ENCODE data around the gene FAM204A.
A peak's percentile ranks its signal among the peaks of the same experiment; 100 is the strongest.

The FAM204A gene

DNA sequence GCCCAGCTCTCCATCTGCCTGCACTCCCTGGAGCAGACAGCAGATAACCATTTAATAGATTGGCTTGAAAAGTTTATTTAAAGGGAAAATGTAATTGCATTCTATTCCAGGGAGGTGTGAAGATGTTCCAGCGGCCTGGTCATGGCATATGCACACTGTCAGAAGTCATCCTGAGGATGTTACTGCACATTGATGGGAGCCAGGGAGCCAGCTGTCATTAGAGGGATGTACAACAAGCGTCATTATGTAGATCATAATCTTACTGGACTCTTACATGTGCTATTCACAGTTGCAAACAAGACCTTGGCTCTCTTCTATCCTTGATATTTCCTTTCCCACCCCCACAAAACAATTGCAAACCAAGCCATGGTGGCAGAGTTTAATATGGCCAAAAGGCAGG lies 65.4 kb downstream of the FAM204A start:
- Histone ChIP-seq H3K4me1 (ENCODE audit: control insufficient read depth, low read depth, low read length) (peaks cover 11% of the 10 kb centered on the region), H3K9me3 (ENCODE audit: control insufficient read depth, low read depth, low read length) (no peaks in the 10 kb centered on the region), H3K27me3 (ENCODE audit: control insufficient read depth, insufficient read depth, low read length) (peaks cover under 1% of the 10 kb centered on the region), H3K4me3 (ENCODE audit: low read length) (no peak overlapping the region), H3K9ac (ENCODE audit: low read length) (no peak overlapping the region), H3K27ac (ENCODE audit: low read length) (no peak overlapping the region), H3K36me3 (ENCODE audit: control insufficient read depth, low read depth, low read length) (no peaks in the 10 kb centered on the region)

DNA sequence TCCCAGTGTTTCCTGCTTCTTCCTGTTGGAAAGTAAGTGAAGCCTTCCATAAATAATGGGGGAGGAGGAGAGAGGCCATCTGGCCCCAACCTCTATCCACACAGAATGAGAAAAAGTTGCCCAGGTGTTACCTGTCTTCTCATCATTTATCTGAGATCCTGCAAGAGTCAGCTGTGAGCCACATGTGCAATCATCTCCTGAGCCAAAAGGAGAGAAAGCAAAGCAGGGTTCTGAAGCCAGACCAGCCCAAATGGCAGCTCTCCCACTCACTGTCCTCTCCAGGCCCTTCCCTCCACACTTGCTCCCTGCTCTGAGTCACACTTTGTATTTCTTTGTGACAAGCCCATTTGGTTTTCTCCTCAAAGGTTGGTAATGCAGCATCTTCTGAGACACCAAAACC lies 65.9 kb downstream of the FAM204A start:
- H3K4me1 ChIP-seq (ENCODE audit: control insufficient read depth, low read depth, low read length): peaks cover 15% of the 10 kb centered on the region
- no peak overlapping the region for H3K4me3 ChIP-seq (ENCODE audit: low read length)
- no peaks in the 10 kb centered on the region for H3K9me3 ChIP-seq (ENCODE audit: control insufficient read depth, low read depth, low read length)
- no peaks in the 10 kb centered on the region for H3K36me3 ChIP-seq (ENCODE audit: control insufficient read depth, low read depth, low read length)
- peaks cover 5% of the 10 kb centered on the region for H3K27me3 ChIP-seq (ENCODE audit: control insufficient read depth, insufficient read depth, low read length)
- no peak overlapping the region for H3K9ac ChIP-seq (ENCODE audit: low read length)
- no peak overlapping the region for H3K27ac ChIP-seq (ENCODE audit: low read length)

DNA sequence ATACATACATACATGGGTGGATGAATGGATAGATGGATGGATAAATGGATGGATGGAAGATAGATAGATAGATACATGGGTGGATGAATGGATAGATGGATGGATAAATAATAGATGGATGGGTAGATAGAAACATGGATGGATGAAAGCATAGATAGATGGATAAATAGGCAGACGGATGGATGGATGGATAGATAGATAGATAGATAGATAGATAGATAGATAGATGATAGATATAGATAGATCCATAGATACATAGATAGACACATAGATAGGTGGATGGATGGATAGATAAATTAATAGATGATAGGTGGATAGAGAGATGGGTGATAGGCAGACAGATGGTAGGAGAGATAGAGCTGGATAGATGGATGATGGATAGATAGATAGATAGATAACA lies 68.5 kb downstream of the FAM204A start:
- Histone ChIP-seq H3K4me3 (ENCODE audit: low read length) (no peak overlapping the region), H3K36me3 (ENCODE audit: control insufficient read depth, low read depth, low read length) (no peaks in the 10 kb centered on the region), H3K9ac (ENCODE audit: low read length) (no peak overlapping the region), H3K4me1 (ENCODE audit: control insufficient read depth, low read depth, low read length) (peaks cover 15% of the 10 kb centered on the region), H3K27me3 (ENCODE audit: control insufficient read depth, insufficient read depth, low read length) (peaks cover 29% of the 10 kb centered on the region), H3K9me3 (ENCODE audit: control insufficient read depth, low read depth, low read length) (no peaks in the 10 kb centered on the region), H3K27ac (ENCODE audit: low read length) (no peak overlapping the region)

DNA sequence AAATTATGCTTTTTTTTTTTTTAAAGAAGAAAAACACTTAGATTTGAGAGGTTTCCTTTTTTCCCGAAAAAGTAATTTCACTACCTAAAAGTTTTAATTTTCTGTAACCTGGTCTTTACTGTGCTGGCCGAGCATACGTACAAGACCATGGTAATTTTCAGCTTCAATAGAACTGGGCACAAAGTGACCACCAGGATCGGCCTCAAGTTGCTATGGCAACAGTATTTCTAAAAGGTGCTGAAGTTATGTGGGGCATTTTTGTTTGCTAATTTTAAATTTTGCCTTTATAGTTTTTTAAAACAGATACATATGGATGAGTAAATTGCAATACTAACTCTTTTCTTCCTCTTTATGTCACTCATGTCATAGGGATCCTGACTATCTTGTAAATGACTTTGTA lies 69.4 kb downstream of the FAM204A start:
- peaks cover 15% of the 10 kb centered on the region for H3K4me1 ChIP-seq (ENCODE audit: control insufficient read depth, low read depth, low read length)
- peak overlapping the region; percentile 50 for H3K4me3 ChIP-seq (ENCODE audit: low read length)
- H3K27me3 ChIP-seq (ENCODE audit: control insufficient read depth, insufficient read depth, low read length): peaks cover 37% of the 10 kb centered on the region
- H3K36me3 ChIP-seq (ENCODE audit: control insufficient read depth, low read depth, low read length): no peaks in the 10 kb centered on the region
- no peak overlapping the region for H3K9ac ChIP-seq (ENCODE audit: low read length)
- no peaks in the 10 kb centered on the region for H3K9me3 ChIP-seq (ENCODE audit: control insufficient read depth, low read depth, low read length)
- H3K27ac ChIP-seq (ENCODE audit: low read length): no peak overlapping the region

DNA sequence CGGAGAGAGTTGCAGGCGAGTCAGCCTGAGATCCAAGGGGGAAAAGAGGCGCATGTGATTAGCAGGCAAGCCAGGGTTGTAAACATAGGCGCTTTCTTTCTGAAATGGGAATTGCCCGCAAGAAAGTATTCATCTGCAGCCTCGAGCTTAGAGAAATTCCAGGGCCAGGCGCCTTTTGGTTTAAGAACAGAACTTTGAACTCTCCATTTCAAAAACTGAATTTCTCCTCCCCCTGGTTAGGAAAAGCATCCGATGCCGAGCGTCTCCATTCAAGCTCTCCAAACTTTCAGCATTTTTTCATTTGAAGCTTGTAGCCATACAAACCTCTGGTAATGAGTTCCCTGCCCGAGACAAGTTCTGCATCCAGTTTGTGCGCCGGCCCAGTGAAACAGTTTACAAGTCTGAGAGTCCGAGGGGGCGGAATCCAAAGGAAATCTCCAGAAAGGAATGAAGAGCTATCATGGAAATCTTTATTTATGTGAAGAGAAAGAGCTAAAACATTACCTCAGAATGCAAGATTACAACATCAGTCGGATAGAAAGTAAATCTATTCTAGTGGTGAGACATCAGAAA lies 69.9 kb downstream of the FAM204A start:
- H3K27me3 ChIP-seq (ENCODE audit: control insufficient read depth, insufficient read depth, low read length): peaks cover 43% of the 10 kb centered on the region
- H3K36me3 ChIP-seq (ENCODE audit: control insufficient read depth, low read depth, low read length): no peaks in the 10 kb centered on the region
- H3K27ac ChIP-seq (ENCODE audit: low read length): no peak overlapping the region
- H3K9me3 ChIP-seq (ENCODE audit: control insufficient read depth, low read depth, low read length): no peaks in the 10 kb centered on the region
- H3K9ac ChIP-seq (ENCODE audit: low read length): peak overlapping the region; percentile 6
- H3K4me1 ChIP-seq (ENCODE audit: control insufficient read depth, low read depth, low read length): peaks cover 15% of the 10 kb centered on the region
- H3K4me3 ChIP-seq (ENCODE audit: low read length): peak overlapping the region; percentile 50

DNA sequence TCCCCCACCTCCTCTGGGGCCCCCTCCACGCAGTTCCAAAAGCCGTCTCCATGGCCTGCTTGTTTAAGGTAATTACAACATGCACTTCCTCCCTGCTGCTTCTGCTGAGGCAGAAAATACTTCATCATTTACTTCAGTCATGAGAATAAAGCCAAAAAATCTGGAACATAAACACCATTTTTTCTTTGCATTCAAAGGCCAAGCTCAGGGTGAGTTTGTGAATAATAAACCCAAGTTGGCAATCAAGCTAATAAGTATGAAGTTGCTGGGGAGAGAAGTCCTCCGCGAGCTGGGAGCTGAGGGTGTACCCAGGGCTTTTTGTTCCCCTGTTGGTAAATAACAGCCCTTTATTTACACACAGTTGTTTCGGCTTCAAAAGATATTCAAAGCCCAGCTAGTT lies 70.5 kb downstream of the FAM204A start:
- H3K36me3 ChIP-seq (ENCODE audit: control insufficient read depth, low read depth, low read length): no peaks in the 10 kb centered on the region
- H3K27me3 ChIP-seq (ENCODE audit: control insufficient read depth, insufficient read depth, low read length): peaks cover 48% of the 10 kb centered on the region
- H3K4me3 ChIP-seq (ENCODE audit: low read length): peak overlapping the region; percentile 50
- H3K9ac ChIP-seq (ENCODE audit: low read length): peak overlapping the region; percentile 6
- no peaks in the 10 kb centered on the region for H3K9me3 ChIP-seq (ENCODE audit: control insufficient read depth, low read depth, low read length)
- H3K27ac ChIP-seq (ENCODE audit: low read length): no peak overlapping the region
- H3K4me1 ChIP-seq (ENCODE audit: control insufficient read depth, low read depth, low read length): peaks cover 15% of the 10 kb centered on the region

DNA sequence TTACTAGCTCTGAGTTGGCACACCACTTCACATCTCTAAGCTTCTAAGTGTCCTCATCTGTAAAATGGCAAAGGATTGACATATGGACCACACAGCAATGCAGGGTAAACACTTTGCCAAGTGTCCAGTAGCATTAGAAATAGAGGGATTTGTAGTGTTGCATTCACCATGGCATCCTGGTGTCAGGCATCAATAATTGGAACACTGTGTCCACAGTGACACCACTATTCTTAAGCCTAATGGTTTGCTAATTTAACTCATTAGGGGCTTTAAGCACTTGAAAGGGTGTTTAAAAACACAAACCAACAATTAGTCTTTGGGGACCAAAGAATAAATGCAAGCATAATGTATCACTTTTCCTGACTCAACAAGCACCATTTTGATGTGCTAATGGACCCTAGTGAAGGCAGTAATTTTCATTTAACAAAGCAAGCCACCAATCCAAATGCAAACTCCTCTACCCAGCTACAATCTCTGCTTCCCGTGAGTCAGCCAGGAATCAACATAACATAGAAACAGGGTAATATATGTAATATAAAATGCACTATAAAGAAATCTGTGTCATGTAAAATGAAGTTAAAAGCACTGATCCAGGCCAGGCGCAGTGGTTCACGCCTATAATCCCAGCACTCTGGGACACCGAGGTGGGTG lies 75.9 kb downstream of the FAM204A start:
- H3K27ac ChIP-seq (ENCODE audit: low read length): no peak overlapping the region
- no peaks in the 10 kb centered on the region for H3K9me3 ChIP-seq (ENCODE audit: control insufficient read depth, low read depth, low read length)
- H3K9ac ChIP-seq (ENCODE audit: low read length): no peak overlapping the region
- H3K36me3 ChIP-seq (ENCODE audit: control insufficient read depth, low read depth, low read length): no peaks in the 10 kb centered on the region
- H3K27me3 ChIP-seq (ENCODE audit: control insufficient read depth, insufficient read depth, low read length): peaks cover 92% of the 10 kb centered on the region
- H3K4me1 ChIP-seq (ENCODE audit: control insufficient read depth, low read depth, low read length): peaks cover 10% of the 10 kb centered on the region
- no peak overlapping the region for H3K4me3 ChIP-seq (ENCODE audit: low read length)

DNA sequence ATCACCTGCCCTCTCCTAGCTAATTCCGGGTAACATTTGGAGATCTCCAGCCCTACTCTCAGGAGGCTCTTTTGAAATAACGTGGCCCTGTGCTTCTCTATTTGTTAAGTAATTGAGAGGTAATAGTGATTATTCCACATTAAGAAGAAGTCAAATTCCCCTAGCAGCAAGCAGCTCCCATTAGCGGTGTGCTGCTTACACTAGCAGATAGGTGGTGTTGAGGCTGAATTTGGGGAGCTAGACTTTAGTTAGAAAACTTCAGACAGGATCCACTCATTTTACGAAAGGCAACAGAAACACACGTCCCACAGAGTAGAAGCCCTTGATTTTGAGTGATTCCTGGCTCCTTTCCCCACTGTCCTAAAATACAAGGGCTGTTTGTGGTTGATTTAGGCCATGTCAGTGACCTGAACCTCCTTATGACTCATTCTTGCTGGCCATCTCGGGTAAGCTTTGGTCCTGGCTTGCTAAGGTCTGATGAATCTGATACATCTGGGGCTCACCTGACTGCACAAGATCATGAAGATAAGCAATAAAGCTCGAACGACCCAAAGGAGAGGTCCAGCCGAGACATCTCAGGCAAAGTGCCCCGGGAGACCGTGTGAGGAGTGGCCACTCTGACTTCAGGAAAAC lies 77.2 kb downstream of the FAM204A start:
- Histone ChIP-seq H3K36me3 (ENCODE audit: control insufficient read depth, low read depth, low read length) (no peaks in the 10 kb centered on the region), H3K9me3 (ENCODE audit: control insufficient read depth, low read depth, low read length) (no peaks in the 10 kb centered on the region), H3K27me3 (ENCODE audit: control insufficient read depth, insufficient read depth, low read length) (peaks cover 83% of the 10 kb centered on the region), H3K4me1 (ENCODE audit: control insufficient read depth, low read depth, low read length) (peaks cover 10% of the 10 kb centered on the region), H3K9ac (ENCODE audit: low read length) (no peak overlapping the region), H3K27ac (ENCODE audit: low read length) (no peak overlapping the region), H3K4me3 (ENCODE audit: low read length) (no peak overlapping the region)

DNA sequence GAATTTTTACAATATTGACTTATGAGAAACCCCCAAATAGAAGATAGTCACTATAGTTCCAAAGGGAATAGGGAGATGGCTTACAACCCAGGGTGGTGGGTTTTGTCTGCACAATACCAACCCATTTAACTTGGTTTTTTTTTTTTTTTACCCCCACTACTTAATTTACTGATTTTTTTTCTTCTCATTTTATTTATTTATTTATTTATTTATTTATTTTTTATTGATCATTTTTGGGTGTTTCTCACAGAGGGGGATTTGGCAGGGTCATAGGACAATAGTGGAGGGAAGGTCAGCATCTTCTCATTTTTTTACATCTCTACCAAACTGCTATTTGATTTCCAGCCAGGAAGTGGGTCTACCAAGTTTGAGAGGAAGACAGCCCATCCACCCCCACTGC lies 77.9 kb downstream of the FAM204A start:
- H3K9me3 ChIP-seq (ENCODE audit: control insufficient read depth, low read depth, low read length): no peaks in the 10 kb centered on the region
- no peak overlapping the region for H3K9ac ChIP-seq (ENCODE audit: low read length)
- H3K36me3 ChIP-seq (ENCODE audit: control insufficient read depth, low read depth, low read length): no peaks in the 10 kb centered on the region
- H3K27ac ChIP-seq (ENCODE audit: low read length): no peak overlapping the region
- H3K4me3 ChIP-seq (ENCODE audit: low read length): no peak overlapping the region
- H3K4me1 ChIP-seq (ENCODE audit: control insufficient read depth, low read depth, low read length): peaks cover 10% of the 10 kb centered on the region
- peaks cover 82% of the 10 kb centered on the region for H3K27me3 ChIP-seq (ENCODE audit: control insufficient read depth, insufficient read depth, low read length)

DNA sequence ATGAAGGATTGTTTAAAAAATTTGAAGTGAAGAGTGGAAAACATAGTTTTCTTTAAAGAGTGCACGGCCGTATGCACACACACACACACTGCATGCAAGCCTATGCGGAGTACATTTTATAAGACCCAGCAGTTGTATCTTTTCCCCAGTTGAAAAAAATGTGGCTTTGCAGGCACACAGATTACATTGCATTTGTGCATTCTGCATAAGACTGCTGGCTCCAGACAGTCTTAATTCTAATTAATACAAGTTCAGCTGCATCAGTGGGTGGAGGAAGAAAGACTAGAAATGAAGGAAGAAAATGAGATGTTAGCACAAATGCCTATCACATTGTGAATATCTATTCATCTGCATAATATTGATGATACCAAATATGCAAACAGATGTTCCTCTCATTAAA lies 79.6 kb downstream of the FAM204A start:
- peaks cover 77% of the 10 kb centered on the region for H3K27me3 ChIP-seq (ENCODE audit: control insufficient read depth, insufficient read depth, low read length)
- no peak overlapping the region for H3K9ac ChIP-seq (ENCODE audit: low read length)
- H3K27ac ChIP-seq (ENCODE audit: low read length): no peak overlapping the region
- peaks cover 26% of the 10 kb centered on the region for H3K4me1 ChIP-seq (ENCODE audit: control insufficient read depth, low read depth, low read length)
- H3K36me3 ChIP-seq (ENCODE audit: control insufficient read depth, low read depth, low read length): no peaks in the 10 kb centered on the region
- no peaks in the 10 kb centered on the region for H3K9me3 ChIP-seq (ENCODE audit: control insufficient read depth, low read depth, low read length)
- H3K4me3 ChIP-seq (ENCODE audit: low read length): no peak overlapping the region

DNA sequence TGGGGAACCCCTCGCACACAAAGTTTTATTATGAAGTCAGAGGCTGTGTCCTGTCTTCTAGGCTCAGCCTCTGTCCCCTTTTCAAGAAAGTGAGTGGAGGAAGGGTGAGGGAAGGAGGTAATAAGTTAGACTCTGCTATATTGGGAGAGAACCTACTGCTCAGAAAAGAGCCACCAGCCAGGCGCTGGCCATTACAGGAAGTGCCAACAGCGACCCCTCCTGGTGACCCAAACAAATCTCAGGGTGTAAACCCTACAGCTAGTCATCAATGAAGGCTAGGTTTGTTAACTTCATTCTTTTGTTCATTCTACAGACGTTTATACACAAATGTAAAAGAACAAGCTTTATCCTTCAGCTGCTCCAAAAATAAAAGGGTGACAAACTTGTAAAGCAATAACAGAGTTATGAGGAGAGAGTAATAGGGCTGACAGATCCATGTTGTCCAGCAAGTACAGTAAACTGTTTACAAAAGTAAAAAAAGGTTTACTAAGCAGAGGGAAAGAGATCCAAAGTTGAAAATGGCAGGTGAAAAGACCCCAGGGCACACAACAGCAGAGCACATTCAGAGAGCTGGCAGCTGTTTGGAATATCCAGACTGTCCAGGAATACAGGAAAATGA lies 82.7 kb downstream of the FAM204A start:
- Histone ChIP-seq H3K9ac (ENCODE audit: low read length) (no peak overlapping the region), H3K36me3 (ENCODE audit: control insufficient read depth, low read depth, low read length) (no peaks in the 10 kb centered on the region), H3K9me3 (ENCODE audit: control insufficient read depth, low read depth, low read length) (no peaks in the 10 kb centered on the region), H3K27ac (ENCODE audit: low read length) (no peak overlapping the region), H3K4me1 (ENCODE audit: control insufficient read depth, low read depth, low read length) (peaks cover 19% of the 10 kb centered on the region), H3K27me3 (ENCODE audit: control insufficient read depth, insufficient read depth, low read length) (peaks cover 62% of the 10 kb centered on the region), H3K4me3 (ENCODE audit: low read length) (no peak overlapping the region)
